NCI-H1436 treated with DMSO at 0.1 percent for 48 hours (cell line): ENCODE measurements around the gene RNF125.

ENCODE experiments used
- DNase-seq: peaks from one replicate; lab custom pipeline; 2025; lab: John Stamatoyannopoulos, UW

RNF125 gene

GRCh38 chr18:32091325-32091723, 72.7 kb downstream of the RNF125 start:
- DNase-seq = no peak

DNA sequence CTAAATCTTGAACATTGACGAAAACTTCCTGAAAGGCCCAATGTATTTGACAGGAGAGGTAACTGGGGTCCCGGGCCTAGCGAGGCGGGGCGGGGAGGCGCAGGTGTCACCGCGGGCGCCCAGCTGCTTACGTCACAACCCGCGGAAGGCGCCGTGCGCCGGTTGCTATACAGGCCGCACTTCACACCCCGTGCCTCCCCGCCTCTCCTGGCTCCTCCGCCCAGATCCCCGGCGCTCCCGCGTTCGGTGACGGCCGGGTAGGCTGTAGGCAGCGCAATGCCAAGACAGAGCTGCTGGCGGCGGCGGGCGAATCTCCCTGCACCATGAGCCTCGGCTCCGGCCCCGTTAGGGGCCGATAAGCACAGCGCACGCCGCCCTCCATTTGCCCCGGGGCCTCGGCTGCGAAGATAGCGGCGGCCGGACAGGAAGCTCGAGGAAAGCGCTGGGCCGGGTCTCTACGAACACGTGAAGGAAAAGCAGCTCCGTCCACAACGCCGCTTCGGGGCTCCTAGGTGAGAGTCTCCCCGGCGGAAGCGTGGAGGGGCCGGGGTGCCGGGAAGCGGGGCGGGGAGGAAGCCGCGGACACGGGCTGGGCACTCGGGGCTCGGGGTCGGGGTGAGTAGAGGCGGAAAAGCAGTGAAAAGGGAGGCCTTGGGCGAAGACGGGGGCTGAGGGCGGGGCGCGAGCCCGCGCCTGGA, 73.2 kb downstream of the RNF125 start, which contains the start of gene RNF138:
Gene RNF138 (plus strand): TSS at position 151 of the 698 bp plus-strand sequence. CDS start 903 bp downstream, outside the sequence.
- DNase-seq = peak; percentile 20

- peak; percentile 79 for DNase-seq
These were observed 73.9 kb downstream of the RNF125 start for GRCh38 chr18:32092422-32093101.

- DNase-seq = no peak
These were observed 74.5 kb downstream of the RNF125 start for GRCh38 chr18:32093102-32093511.

DNA sequence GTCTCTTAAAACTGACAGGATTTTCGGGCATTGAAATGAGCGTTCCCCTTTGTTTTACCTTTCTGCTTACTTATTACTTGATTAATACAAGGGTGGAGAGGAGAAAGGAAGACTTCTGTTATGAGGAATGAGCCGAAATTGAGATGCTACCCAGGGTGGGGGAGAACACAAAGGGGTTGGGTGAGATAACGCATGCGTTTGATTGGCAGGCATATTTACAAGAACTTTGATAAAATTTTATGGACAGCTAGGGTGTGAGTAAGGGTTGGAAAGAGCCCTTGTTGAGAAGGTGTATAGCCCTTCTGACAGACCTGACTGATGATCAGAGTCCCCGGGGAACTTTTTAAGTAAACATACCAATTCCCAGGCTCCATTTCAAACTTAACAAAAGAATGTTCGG, 74.9 kb downstream of the RNF125 start:
- no peak for DNase-seq

DNA sequence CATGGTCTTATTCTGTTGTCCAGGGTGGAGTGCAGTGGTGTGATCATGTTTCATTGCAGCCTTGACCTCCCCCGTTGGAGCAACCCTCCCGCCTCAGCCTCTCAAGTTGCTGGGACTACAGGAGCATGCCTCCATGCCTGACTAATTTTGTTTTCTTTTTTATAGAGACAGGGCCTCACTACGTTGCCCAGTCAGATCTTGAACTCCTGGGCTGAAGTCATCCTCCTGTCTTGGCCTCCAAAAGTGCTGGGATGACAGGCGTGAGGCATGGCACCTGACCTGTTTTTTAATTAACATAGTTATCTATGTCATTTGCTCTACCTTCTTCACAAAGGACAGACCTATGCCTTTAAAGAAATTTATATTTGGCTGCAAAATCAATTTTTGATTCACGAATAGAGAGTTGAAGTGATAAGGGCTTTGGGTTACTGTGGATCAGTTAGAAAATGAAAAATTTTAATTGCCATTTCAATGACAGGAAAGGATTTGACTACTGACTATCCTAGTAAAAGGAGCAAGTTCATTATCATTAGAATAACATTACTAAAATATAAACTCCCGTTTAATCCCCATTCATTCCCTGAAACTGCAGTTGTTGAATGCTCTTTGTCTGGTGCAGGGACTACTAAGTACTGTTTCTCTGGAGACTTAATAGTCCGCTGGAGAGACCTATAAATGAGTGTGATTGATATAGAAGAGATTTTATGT, 76.7 kb downstream of the RNF125 start:
- DNase-seq = no peak

DNA sequence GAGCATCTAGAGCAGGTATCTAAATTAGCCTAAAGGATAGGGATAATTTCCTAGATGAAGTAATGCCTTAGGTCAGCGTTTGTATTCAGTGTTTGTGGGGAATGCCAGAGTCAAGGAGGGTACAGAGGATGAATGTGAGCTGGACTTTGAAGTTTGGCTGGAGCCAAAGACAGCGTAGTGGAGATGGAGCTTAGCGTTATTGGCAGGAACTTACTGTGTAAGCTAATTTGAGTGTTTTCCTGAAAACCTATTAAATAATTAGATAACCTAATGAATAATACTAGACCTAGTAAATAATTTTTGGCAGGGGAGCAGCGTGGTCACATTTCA, 77.2 kb downstream of the RNF125 start:
- no peak for DNase-seq

DNA sequence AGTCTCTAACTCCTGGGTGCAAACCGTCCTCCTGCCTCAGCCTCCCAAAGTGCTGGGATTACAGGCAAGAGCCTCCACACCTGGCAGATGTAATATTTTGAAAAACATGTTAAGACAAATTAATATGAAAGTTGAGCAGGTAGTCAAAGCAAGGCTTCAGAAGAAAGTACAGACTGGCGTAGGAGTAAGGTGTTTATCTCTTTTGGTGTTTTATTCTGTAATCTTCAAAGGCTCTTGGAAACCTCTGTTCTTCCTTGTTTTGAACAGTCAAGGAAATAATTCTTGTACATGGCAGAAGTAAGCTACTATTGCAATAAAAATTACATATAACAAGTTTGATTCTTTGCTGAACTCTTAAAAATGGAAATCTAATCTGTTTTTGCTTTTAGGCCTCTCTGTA, 78.3 kb downstream of the RNF125 start:
- no peak for DNase-seq

DNA sequence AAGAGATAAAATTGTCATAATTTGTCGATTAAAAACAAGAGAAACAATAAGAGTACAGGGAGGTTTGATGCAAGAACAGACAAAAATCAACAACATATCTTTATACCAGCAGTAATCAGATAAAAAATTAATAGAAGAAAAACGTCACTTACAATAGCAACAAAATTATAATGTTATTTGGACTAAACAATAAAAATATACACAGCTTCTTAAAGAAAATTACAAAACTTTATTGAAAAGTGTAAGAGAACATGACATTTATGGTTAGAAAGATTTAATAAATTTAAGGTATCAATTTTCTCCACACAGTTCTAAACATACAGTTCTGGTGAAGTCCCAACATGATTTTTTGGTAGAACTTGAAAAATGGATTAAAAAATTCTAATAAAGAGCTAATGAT, 85.9 kb downstream of the RNF125 start:
- no peak for DNase-seq

DNA sequence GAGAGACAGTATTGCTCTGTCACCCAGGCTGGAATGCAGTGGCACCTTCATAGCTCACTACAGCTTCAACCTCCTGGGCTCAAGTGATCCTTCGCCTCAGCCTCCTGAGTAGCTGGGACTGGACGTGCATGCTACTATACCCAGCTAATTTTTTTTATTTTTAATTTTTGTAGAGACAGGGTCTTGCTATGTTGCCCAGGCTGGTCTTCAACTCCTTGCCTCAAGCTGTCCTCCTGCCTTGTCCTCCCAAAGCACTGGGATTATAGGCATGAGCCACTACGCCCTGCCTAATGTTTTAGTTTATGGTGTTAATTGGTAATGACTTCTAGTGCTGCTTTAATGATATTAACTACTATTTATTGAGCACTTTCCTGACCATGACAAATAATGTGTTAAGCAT, 91.4 kb downstream of the RNF125 start:
- DNase-seq = no peak

- DNase-seq = no peak
These were observed 93.1 kb downstream of the RNF125 start for GRCh38 chr18:32111706-32112105.

DNA sequence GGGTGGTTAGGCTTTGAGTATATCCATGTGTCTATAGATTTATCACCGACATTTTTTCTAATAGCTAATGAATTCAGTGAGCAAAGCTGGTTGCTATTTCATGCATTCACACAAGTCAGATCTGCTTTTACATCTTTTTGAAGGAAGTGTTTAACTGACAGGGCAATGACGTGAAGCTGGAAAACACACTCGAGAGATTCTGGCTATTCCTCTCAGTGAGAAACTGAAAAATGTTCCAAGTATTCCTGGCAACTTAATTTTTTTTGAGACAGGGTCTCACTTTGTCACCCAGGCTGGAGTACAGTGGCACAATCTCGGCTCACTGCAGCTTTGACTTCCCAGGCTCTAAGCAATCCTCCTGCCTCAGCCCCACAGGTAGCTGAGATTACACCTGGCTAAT, 94.2 kb downstream of the RNF125 start:
- DNase-seq = no peak

GRCh38 chr18:32114293-32114942, 95.8 kb downstream of the RNF125 start:
- DNase-seq = no peak

DNA sequence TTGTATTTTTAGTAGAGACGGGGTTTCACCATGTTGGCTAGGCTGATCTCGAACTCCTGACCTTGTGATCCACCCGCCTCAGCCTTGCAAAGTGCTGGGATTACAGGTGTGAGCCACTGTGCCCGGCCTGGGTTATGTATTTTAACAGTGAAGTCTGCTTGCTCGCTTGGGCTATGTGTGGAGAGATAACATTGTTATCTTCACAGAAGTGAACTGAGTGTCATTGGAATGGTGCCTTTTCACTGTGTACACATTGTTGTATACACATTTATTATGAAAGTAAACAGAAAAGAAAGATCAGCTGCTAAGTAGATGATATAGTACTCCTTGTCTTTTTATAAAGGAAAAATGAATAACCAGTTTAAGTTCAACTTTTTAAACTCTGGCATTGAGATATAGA, 103.4 kb downstream of the RNF125 start:
- no peak for DNase-seq
